BE2C (cell line): ENCODE data around the gene TRIP10.
"Not testable (repeated sequence)": the region's sequence is repeated elsewhere in the genome, so short reads cannot be mapped to it uniquely, and the experiment has no call there.

Experiments used
- DNase-seq: peaks from one replicate; pipeline ENCODE4 v3.0.0-alpha.2; 2020
- H3K27me3 ChIP-seq: fragments of 250-450 bp; sonication (Bioruptor Pico); 2 replicates; pipeline ENCODE4 v1.5.1; 2020; ENCODE audit warnings: mild to moderate bottlenecking
- H3K36me3 ChIP-seq: fragments of 250-450 bp; sonication (Bioruptor Pico); 2 replicates; pipeline ENCODE4 v1.5.1; 2020; ENCODE audit warnings: mild to moderate bottlenecking
- H3K4me1 ChIP-seq: fragments of 250-450 bp; sonication (Bioruptor Pico); 2 replicates; pipeline ENCODE4 v1.5.1; 2020
- H3K4me3 ChIP-seq: 2 replicates; pipeline ENCODE4 v1.5.1; 2011; ENCODE audit warnings: low read depth, low read length
- H3K9me3 ChIP-seq: fragments of 250-450 bp; sonication (Bioruptor Pico); 2 replicates; pipeline ENCODE4 v1.5.1; 2020
- CTCF ChIP-seq: IDR thresholded peaks from 2 replicates; pipeline ENCODE4 v1.5.1; 2012; ENCODE audit warnings: mild to moderate bottlenecking, low read depth, low read length

Gene TRIP10

DNA sequence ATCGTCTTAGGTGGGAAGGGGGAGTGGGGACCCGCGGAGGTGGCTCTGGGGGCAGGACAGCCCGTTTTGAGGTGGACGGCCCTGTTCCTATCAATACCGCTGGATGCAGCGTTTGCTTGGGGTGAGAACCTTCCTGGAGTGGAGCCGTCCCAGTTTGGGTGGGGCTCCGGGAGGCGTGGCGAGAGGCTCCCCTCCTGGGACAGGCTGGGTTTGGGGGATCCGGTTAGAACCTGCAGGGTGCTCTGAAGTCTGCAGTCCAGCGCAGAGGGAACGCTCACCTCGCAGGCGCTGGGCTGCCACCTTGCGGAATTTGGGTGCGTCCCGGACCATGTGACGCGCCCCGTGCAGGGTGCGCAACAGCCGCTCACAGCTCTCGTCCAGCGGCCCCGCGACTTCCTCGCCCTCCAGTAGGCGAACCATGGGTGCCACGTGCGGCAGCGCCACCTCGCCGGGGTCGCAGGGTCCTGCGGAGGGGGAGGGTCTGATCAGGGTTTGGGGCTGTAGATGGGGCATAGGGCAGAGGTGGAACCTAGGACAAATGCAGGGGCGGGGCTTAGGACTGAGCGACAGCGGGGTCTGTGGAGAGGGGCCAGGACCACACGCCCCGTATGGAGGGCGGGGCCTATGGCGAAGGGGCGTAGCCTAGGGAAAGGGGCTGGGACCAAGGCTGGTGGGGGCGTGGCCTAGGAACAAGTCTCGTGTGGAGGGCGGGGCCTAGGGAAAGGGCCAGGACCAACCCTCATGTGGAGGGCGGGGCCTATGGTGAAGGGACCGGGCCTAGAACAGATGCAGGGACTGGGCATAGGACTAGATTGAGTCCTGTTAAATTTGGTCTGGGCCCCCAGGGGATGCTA lies 13.9 kb downstream of the TRIP10 start:
- no peaks in the 10 kb centered on the region for H3K27me3 ChIP-seq
- DNase-seq: peak; percentile 90
- TF ChIP-seq CTCF: peak; percentile 28; the same call in 1 of the 2 replicates
- no peaks in the 10 kb centered on the region for H3K36me3 ChIP-seq
- peak overlapping the region; percentile 49 for H3K4me3 ChIP-seq
- H3K4me1 ChIP-seq: no peaks in the 10 kb centered on the region
- H3K9me3 ChIP-seq: no peaks in the 10 kb centered on the region

- Histone ChIP-seq H3K4me3 (no peak overlapping the region), H3K27me3 (no peaks in the 10 kb centered on the region), H3K4me1 (no peaks in the 10 kb centered on the region), H3K9me3 (no peaks in the 10 kb centered on the region), H3K36me3 (no peaks in the 10 kb centered on the region)
- no peak for TF ChIP-seq CTCF
- DNase-seq: no peak
Measured at GRCh38 chr19:6754136-6754535, 14.7 kb downstream of the TRIP10 start.

DNA sequence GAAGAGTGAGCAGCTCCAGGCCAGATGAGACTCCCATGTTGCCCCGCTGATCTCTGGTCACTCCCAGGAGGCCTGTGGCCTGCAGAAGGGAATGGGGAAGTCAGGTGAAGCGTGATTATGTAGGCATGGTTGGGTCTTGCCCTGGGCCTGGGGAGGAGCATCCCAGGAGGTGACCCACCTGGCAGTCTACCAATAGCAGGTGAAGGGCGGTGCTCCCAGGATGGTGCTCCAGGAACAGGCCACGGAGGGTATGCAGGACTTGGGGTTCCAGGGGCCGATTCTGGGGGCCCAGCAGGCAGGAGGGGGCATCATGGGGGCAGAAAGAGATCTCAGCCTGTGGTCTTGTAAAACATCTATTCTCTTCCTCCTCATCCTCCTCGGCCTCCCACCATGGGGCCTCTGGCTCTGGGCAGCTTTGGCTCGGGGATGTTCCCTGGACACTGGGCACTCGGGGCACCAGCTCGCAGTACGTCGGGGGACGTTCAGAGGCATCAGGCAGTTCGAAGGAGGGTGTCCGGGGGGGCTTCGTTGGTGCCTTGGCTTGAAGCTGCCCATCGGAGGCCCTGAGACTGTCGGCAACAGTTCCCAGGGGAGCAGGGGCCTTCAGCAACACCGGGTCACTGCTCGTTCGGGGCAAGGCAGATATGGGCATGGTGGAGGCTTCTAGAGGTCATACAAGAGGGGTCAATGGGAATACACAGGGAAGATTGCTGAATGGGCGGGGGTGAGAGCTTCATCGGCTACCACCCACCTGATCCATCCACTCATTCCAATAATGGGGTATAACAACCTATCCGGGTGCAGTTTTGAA lies 15.4 kb downstream of the TRIP10 start:
- DNase-seq: no peak
- Histone ChIP-seq H3K4me1 (no peaks in the 10 kb centered on the region), H3K36me3 (no peaks in the 10 kb centered on the region), H3K4me3 (no peak overlapping the region), H3K9me3 (no peaks in the 10 kb centered on the region), H3K27me3 (no peaks in the 10 kb centered on the region)
- TF ChIP-seq CTCF: no peak

- Histone ChIP-seq H3K9me3 (no peaks in the 10 kb centered on the region; the same call in 1 of the 2 replicates), H3K36me3 (no peaks in the 10 kb centered on the region), H3K27me3 (no peaks in the 10 kb centered on the region), H3K4me1 (no peaks in the 10 kb centered on the region), H3K4me3 (no peak overlapping the region)
- no peak for TF ChIP-seq CTCF
- no peak for DNase-seq
Measured at GRCh38 chr19:6760606-6761005, 21.1 kb downstream of the TRIP10 start.

GRCh38 chr19:6761053-6761676 lies 21.7 kb downstream of the TRIP10 start:
- H3K27me3 ChIP-seq: no peaks in the 10 kb centered on the region
- TF ChIP-seq CTCF: no peak
- DNase-seq: peak; percentile 55
- H3K9me3 ChIP-seq: no peaks in the 10 kb centered on the region; the same call in 1 of the 2 replicates
- H3K4me1 ChIP-seq: no peaks in the 10 kb centered on the region
- no peaks in the 10 kb centered on the region for H3K36me3 ChIP-seq
- H3K4me3 ChIP-seq: no peak overlapping the region

GRCh38 chr19:6762253-6762797 lies 22.8 kb downstream of the TRIP10 start:
- not testable (repeated sequence) for H3K4me3 ChIP-seq, H3K36me3 ChIP-seq, H3K9me3 ChIP-seq, H3K4me1 ChIP-seq, H3K27me3 ChIP-seq, DNase-seq
